DND-41 (cell line): ENCODE results near the gene SYNE1.

Source experiments
- ATAC-seq: fragments of 200-7000 bp; cut with Tn5 transposase; 3 replicates; pipeline ENCODE4 v1.9.1; 2021; ENCODE audit warnings: low read depth; ENCODE audit not compliant: insufficient read depth
- DNase-seq: peaks from one replicate; pipeline ENCODE4 v3.0.0-alpha.2; 2020
- H2AFZ ChIP-seq: 2 replicates; pipeline ENCODE4 v1.6.0; 2012; ENCODE audit warnings: low read depth, low read length
- H3K27ac ChIP-seq: 2 replicates; pipeline ENCODE4 v1.5.1; 2012; ENCODE audit warnings: low read length, inconsistent platforms
- H3K27me3 ChIP-seq: fragments of 200-600 bp; sonication (generic); 2 replicates; pipeline ENCODE4 v1.6.0; 2012; ENCODE audit warnings: low read length, mild to moderate bottlenecking, inconsistent platforms; ENCODE audit not compliant: insufficient read depth, poor library complexity
- H3K36me3 ChIP-seq: 2 replicates; pipeline ENCODE4 v1.5.1; 2012; ENCODE audit warnings: low read length, inconsistent platforms; ENCODE audit not compliant: insufficient read depth
- H3K4me1 ChIP-seq: 2 replicates; pipeline ENCODE4 v1.5.1; 2012; ENCODE audit warnings: mild to moderate bottlenecking, low read length; ENCODE audit not compliant: insufficient read depth
- H3K4me2 ChIP-seq: 2 replicates; pipeline ENCODE4 v1.6.0; 2012; ENCODE audit warnings: mild to moderate bottlenecking, moderate library complexity, low read length, inconsistent platforms; ENCODE audit not compliant: insufficient read depth
- H3K4me3 ChIP-seq, 2 experiments: fragments of 200-600 bp in 1 of 2; shearing (Covaris generic) in 1 of 2; 2 replicates each; pipeline ENCODE4 v1.5.1; 2012 to 2016; ENCODE audit warnings: inconsistent platforms in 2 of 2, low read length in 2 of 2, mild to moderate bottlenecking in 2 of 2, low read depth in 1 of 2, moderate library complexity in 1 of 2
- H3K79me2 ChIP-seq: 2 replicates; pipeline ENCODE4 v1.6.0; 2012; ENCODE audit warnings: low read length, inconsistent platforms; ENCODE audit not compliant: insufficient read depth
- H3K9ac ChIP-seq: 2 replicates; pipeline ENCODE4 v1.6.0; 2012; ENCODE audit warnings: low read depth, mild to moderate bottlenecking, inconsistent platforms, low read length, moderate library complexity
- H3K9me3 ChIP-seq: 2 replicates; pipeline ENCODE4 v1.5.1; 2012; ENCODE audit warnings: low read length, moderate library complexity, mild to moderate bottlenecking, inconsistent platforms; ENCODE audit not compliant: insufficient read depth, severe bottlenecking
- H4K20me1 ChIP-seq: 2 replicates; pipeline ENCODE4 v1.6.0; 2012; ENCODE audit warnings: low read length; ENCODE audit not compliant: insufficient read depth
- EZH2 ChIP-seq: IDR thresholded peaks from 3 replicates; pipeline ENCODE4 v1.6.1; 2012; ENCODE audit warnings: borderline replicate concordance, low read depth, mild to moderate bottlenecking, moderate library complexity, low read length, inconsistent platforms; ENCODE audit not compliant: severe bottlenecking
- TF ChIP-seq, protein P1 (sequence below): IDR thresholded peaks from 2 replicates; pipeline ENCODE4 v1.5.1; 2012; ENCODE audit warnings: borderline replicate concordance, low read length, moderate library complexity, mild to moderate bottlenecking; ENCODE audit not compliant: poor library complexity, severe bottlenecking; ENCODE audit errors: extremely low read depth

The SYNE1 gene

DNA sequence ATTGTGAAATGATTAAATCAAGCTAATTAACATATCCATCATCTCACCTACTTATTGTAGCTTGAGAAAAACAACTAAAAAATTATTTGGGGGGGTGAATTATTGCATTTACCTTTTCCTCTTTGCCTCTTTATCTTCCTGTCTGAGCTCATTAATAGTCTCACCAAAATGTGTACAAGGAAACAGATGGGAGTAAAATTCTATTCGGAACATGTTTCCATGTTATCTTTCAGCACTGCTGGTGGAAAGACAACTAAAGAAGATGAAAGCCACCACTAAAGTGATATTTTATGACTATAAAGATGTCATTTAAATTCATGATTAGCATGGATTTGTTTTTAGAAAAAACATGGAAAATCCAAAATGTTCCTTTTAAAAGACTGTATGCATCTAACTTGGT lies 102.6 kb downstream of the SYNE1 start:
- Histone ChIP-seq H4K20me1 (no peaks in the 10 kb centered on the region), H3K4me1 (no peaks in the 10 kb centered on the region), H3K4me3 (no peak overlapping the region), H3K27me3 (no peaks in the 10 kb centered on the region), H3K79me2 (no peaks in the 10 kb centered on the region), H3K9ac (no peak overlapping the region), H2AFZ (no peak overlapping the region), H3K27ac (no peak overlapping the region), H3K4me2 (no peak overlapping the region), H3K9me3 (no peaks in the 10 kb centered on the region), H3K36me3 (no peaks in the 10 kb centered on the region)
- ATAC-seq (no peak), DNase-seq (no peak)
- TF ChIP-seq, protein P1, sequence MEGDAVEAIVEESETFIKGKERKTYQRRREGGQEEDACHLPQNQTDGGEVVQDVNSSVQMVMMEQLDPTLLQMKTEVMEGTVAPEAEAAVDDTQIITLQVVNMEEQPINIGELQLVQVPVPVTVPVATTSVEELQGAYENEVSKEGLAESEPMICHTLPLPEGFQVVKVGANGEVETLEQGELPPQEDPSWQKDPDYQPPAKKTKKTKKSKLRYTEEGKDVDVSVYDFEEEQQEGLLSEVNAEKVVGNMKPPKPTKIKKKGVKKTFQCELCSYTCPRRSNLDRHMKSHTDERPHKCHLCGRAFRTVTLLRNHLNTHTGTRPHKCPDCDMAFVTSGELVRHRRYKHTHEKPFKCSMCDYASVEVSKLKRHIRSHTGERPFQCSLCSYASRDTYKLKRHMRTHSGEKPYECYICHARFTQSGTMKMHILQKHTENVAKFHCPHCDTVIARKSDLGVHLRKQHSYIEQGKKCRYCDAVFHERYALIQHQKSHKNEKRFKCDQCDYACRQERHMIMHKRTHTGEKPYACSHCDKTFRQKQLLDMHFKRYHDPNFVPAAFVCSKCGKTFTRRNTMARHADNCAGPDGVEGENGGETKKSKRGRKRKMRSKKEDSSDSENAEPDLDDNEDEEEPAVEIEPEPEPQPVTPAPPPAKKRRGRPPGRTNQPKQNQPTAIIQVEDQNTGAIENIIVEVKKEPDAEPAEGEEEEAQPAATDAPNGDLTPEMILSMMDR, result no peak
- TF ChIP-seq EZH2, result no peak

DNA sequence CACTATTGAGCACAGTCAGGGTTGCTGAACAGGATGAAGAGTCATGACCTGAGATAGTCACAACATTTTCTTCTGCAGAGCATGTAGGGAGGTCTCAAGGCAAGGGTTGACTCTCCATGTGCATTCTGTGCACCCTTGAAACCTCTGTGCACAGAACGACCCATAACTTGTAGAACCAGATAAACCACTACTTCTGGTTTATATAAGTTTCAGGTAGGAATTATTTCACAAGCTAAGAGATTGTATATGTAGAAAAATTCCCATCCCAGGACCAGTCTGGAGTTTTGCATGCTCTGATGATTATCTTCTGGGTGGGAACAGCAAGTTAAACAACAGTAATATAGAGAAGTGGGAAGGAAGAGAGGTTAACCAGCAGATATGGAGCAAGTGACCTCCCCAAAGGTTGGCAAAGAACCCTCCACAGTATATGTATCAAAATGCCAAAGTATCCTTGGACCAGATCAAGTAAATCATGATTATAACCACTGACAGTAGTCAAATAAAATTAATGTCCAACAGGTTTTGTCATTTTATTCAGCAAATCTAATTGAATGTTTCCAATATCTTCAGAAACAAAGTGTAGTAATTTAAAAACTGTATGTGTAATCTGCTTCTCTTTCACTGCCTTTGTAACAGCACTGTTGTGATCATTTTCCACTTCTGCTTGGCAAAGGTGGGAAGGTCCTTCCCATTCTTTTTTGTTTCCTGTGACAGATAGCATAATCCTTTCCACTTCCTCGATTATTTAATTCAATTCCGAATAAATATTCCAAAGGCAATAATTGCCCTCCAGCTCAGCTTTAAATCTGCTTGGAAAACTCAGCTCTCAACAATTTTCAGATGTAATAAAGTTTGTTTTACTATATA lies 104.4 kb downstream of the SYNE1 start:
- no peak for TF ChIP-seq EZH2
- TF ChIP-seq, protein P1, result no peak
- H2AFZ ChIP-seq, result no peak overlapping the region
- DNase-seq, result no peak
- H3K4me2 ChIP-seq, result no peak overlapping the region
- no peak overlapping the region for H3K9ac ChIP-seq
- no peaks in the 10 kb centered on the region for H4K20me1 ChIP-seq
- no peaks in the 10 kb centered on the region for H3K36me3 ChIP-seq
- no peaks in the 10 kb centered on the region for H3K27me3 ChIP-seq
- H3K27ac ChIP-seq, result no peak overlapping the region
- ATAC-seq, result no peak
- no peaks in the 10 kb centered on the region for H3K4me1 ChIP-seq
- H3K9me3 ChIP-seq, result no peaks in the 10 kb centered on the region
- H3K79me2 ChIP-seq, result no peaks in the 10 kb centered on the region
- H3K4me3 ChIP-seq, result no peak overlapping the region

DNA sequence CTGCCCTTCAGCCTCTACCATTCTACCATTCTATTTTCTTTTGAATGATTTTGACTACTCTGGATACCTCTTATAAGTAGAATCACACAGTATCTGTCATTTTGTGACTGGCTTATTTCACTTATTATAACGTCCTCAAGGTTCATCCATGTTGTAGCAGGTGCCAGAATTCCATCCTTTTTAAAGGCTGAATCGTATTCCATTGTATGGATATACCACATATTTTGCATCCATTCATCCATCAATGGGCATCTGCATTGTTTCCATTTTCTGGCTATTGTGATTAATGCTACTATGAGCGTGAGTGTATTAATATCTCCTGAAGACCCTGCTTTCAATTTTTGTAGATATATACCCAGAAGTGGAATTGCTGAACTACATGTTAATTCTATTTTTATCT lies 105.5 kb downstream of the SYNE1 start:
- Histone ChIP-seq H3K9ac (no peak overlapping the region), H4K20me1 (no peaks in the 10 kb centered on the region), H3K79me2 (no peaks in the 10 kb centered on the region), H3K36me3 (no peaks in the 10 kb centered on the region), H3K27me3 (no peaks in the 10 kb centered on the region), H3K9me3 (no peaks in the 10 kb centered on the region), H3K4me3 (no peak overlapping the region), H2AFZ (no peak overlapping the region), H3K27ac (no peak overlapping the region), H3K4me1 (no peaks in the 10 kb centered on the region), H3K4me2 (no peak overlapping the region)
- TF ChIP-seq EZH2, result no peak
- TF ChIP-seq, protein P1, result no peak
- no peak for DNase-seq
- no peak for ATAC-seq
